WTC11 (cell line): ENCODE measurements around the gene LIN7A. TPM values are rescaled to one million over a fixed set of nuclear protein-coding genes. Genes with fewer than 3 reads are reported as not detected.
"Not testable (repeated sequence)": the region's sequence is repeated elsewhere in the genome, so short reads cannot be mapped to it uniquely, and the experiment has no call there.

ENCODE experiments used
- ATAC-seq: fragments of 200-7000 bp; cut with Tn5 transposase; 2 replicates; pipeline ENCODE4 v1.10.0; 2021; ENCODE audit warnings: mild to moderate bottlenecking, moderate library complexity
- CTCF ChIA-PET: fragments of 300-600 bp; sonication (Branson Sonifier 250); formaldehyde crosslinking; loops from one replicate; lab custom pipeline; 2021; ENCODE audit warnings: antibody characterized with exemption; lab: Charles Lee
- POLR2A ChIA-PET: fragments of 350-600 bp; sonication (Branson Sonifier 250); formaldehyde crosslinking; loops from one replicate; lab custom pipeline; 2021; ENCODE audit warnings: antibody characterized with exemption; lab: Charles Lee
- DNase-seq: peaks from one replicate; pipeline ENCODE4 v3.0.0; 2021; ENCODE audit warnings: low spot score
- H3K27ac Mint-ChIP-seq: 2 replicates; pipeline ENCODE4 v1.8.0; 2021; ENCODE audit warnings: mixed read lengths
- H3K27me3 Mint-ChIP-seq: 2 replicates; pipeline ENCODE4 v1.8.0; 2021; ENCODE audit warnings: low read depth, mild to moderate bottlenecking, moderate library complexity, mixed read lengths
- H3K36me3 Mint-ChIP-seq: 2 replicates; pipeline ENCODE4 v1.8.0; 2021; ENCODE audit warnings: mixed read lengths
- H3K4me1 Mint-ChIP-seq: 2 replicates; pipeline ENCODE4 v1.8.0; 2022; ENCODE audit warnings: mixed read lengths
- H3K4me3 Mint-ChIP-seq: 2 replicates; pipeline ENCODE4 v1.8.0; 2021; ENCODE audit warnings: mild to moderate bottlenecking, moderate library complexity, mixed read lengths
- H3K9me3 Mint-ChIP-seq: 2 replicates; pipeline ENCODE4 v1.8.0; 2021; ENCODE audit warnings: mixed read lengths
- ARID4B ChIP-seq: sonication (generic); formaldehyde crosslinking; IDR thresholded peaks from 2 replicates; pipeline ENCODE4 v1.8.0; 2023; ENCODE audit warnings: missing genetic modification reagents, mild to moderate bottlenecking, borderline replicate concordance
- ESRRA ChIP-seq: sonication (generic); formaldehyde crosslinking; IDR thresholded peaks from 2 replicates; pipeline ENCODE4 v1.8.1; 2022; ENCODE audit warnings: mild to moderate bottlenecking, missing genetic modification reagents, borderline replicate concordance
- GRHL2 ChIP-seq: fragments of 250-450 bp; sonication (Bioruptor Pico); IDR thresholded peaks from 2 replicates; pipeline ENCODE4 v1.8.0; 2022; ENCODE audit warnings: mild to moderate bottlenecking, moderate library complexity; ENCODE audit not compliant: insufficient replicate concordance, severe bottlenecking
- IRF2 ChIP-seq: sonication (generic); formaldehyde crosslinking; IDR thresholded peaks from 2 replicates; pipeline ENCODE4 v1.8.0; 2022; ENCODE audit warnings: low read depth, missing genetic modification reagents, borderline replicate concordance
- TEAD1 ChIP-seq: sonication (generic); formaldehyde crosslinking; IDR thresholded peaks from 2 replicates; pipeline ENCODE4 v1.8.0; 2022; ENCODE audit warnings: mild to moderate bottlenecking, missing genetic modification reagents
- ZNF138 ChIP-seq: sonication (generic); formaldehyde crosslinking; conservative IDR thresholded peaks from 2 replicates; pipeline ENCODE4 v1.8.1; 2022; ENCODE audit warnings: mild to moderate bottlenecking, moderate library complexity, missing genetic modification reagents
- ZNF423 ChIP-seq: fragments of 250-450 bp; sonication (Bioruptor Pico); IDR thresholded peaks from 2 replicates; pipeline ENCODE4 v2.1.2; 2022; ENCODE audit warnings: mild to moderate bottlenecking, moderate library complexity
- ZNF512 ChIP-seq: sonication (generic); formaldehyde crosslinking; IDR thresholded peaks from 2 replicates; pipeline ENCODE4 v1.8.1; 2022; ENCODE audit warnings: missing genetic modification reagents, borderline replicate concordance
- total RNA-seq: library from RNA; stranded (reverse); gene quantifications from 3 replicates; pipeline ENCODE4 v1.2.3, GENCODE V29; 2021
- TF ChIP-seq, protein P1 (sequence below): fragments of 250-450 bp; sonication (Bioruptor Pico); IDR thresholded peaks from 2 replicates; pipeline ENCODE4 v1.9.0; 2021; ENCODE audit warnings: moderate library complexity, mild to moderate bottlenecking, inconsistent platforms, borderline replicate concordance
- TF ChIP-seq, protein P2 (sequence below): sonication (generic); formaldehyde crosslinking; IDR thresholded peaks from 2 replicates; pipeline ENCODE4 v1.8.0; 2023; ENCODE audit warnings: missing genetic modification reagents

LIN7A gene
- total RNA-seq, 1 experiment from 2014 or later, result 8.5 TPM

- TF ChIP-seq GRHL2 (CRISPR knock-in tag), result no peak
- TF ChIP-seq ARID4B (CRISPR knock-in tag), result no peak
- TF ChIP-seq ZNF512 (CRISPR knock-in tag), result no peak
Measured at GRCh38 chr12:80791863-80792262, 145.9 kb downstream of the LIN7A start (continued).

- POLR2A ChIA-PET, DNase-seq, ATAC-seq, H3K27me3 Mint-ChIP-seq: not testable (repeated sequence)
- Mint-ChIP-seq H3K27ac (peak overlapping the region; percentile 17; the same call in 1 of the 2 replicates), H3K4me1 (peaks cover 43% of the 10 kb centered on the region), H3K4me3 (peak overlapping the region; percentile 60), H3K9me3 (peaks cover 18% of the 10 kb centered on the region), H3K36me3 (peaks cover 25% of the 10 kb centered on the region)
- CTCF ChIA-PET, result interaction anchor here (1.7 kb wide), 1 partner anchor 49 kb away, joined by 5 read pairs; no protein-coding TSS in a partner anchor
Measured at GRCh38 chr12:80788407-80788806, 149.3 kb downstream of the LIN7A start.

DNA sequence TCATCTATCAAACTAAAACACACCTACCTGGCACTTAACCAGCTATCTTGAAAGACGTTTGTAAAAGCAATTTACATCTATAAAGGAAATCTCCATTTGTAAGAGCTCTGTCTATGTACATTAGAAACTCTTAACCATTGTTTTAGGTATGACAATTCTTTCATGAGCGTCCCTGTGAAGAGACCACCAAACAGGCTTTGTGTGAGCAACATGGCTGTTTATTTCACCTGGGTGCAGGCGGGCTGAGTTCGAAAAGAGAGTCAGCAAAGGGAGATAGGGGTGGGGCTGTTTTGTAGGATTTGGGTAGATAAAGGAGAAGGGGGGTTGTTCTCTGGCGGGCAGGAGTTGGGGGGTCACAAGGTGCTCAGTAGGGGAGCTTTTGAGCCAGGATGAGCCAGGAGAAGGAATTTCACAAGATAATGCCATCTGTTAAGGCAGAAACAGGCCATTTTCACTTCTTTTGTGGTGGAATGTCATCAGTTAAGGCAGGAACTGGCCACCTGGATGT, 154.7 kb downstream of the LIN7A start:
- Mint-ChIP-seq H3K4me1 (peaks cover 69% of the 10 kb centered on the region), H3K27ac (peak overlapping the region; percentile 88), H3K9me3 (peaks cover 26% of the 10 kb centered on the region), H3K36me3 (peaks cover 46% of the 10 kb centered on the region), H3K4me3 (peak overlapping the region; percentile 54)
- ATAC-seq, result peak; percentile 57
- DNase-seq, CTCF ChIA-PET, POLR2A ChIA-PET, H3K27me3 Mint-ChIP-seq: not testable (repeated sequence)
- TF ChIP-seq TEAD1 (CRISPR knock-in tag), result peak; percentile 51; the same call in 1 of the 2 replicates

DNA sequence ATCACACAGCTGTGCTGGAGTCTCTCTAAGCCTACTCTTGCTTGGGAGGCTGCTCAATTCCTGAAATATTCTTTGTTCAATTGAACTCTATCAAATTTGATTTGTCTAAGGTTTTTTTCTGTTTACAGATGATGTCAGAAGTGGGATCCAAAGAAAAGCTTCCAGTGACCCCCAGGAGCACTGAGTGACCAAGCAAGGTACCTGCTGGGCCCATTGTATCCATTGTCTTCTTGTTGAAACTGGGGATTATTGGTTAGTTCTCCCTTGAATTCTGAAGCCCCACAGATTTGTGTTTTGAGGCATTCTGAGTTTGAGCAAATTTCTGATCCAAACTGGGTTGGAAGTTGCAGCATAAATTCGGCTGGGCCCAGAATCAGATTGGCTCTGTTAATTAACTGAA, 156.4 kb downstream of the LIN7A start:
- H3K4me3 Mint-ChIP-seq, result peak overlapping the region; percentile 37
- CTCF ChIA-PET, result no interaction called here
- POLR2A ChIA-PET, result no interaction called here
- no peak for DNase-seq
- peak; percentile 35; the same call in 1 of the 2 replicates for ATAC-seq
- H3K27ac Mint-ChIP-seq, result peak overlapping the region; percentile 83
- peaks cover 68% of the 10 kb centered on the region for H3K4me1 Mint-ChIP-seq
- no peaks in the 10 kb centered on the region; the same call in 1 of the 2 replicates for H3K27me3 Mint-ChIP-seq
- peaks cover 33% of the 10 kb centered on the region for H3K9me3 Mint-ChIP-seq
- TF ChIP-seq ZNF423 (no peak), GRHL2 (CRISPR knock-in tag) (no peak), IRF2 (CRISPR knock-in tag) (no peak), ESRRA (CRISPR knock-in tag) (no peak), ZNF138 (no peak)
- TF ChIP-seq, protein P1, sequence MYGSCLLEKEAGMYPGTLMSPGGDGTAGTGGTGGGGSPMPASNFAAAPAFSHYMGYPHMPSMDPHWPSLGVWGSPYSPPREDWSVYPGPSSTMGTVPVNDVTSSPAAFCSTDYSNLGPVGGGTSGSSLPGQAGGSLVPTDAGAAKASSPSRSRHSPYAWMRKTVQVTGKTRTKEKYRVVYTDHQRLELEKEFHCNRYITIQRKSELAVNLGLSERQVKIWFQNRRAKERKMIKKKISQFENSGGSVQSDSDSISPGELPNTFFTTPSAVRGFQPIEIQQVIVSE (CRISPR knock-in tag), result no peak
- TF ChIP-seq, protein P2, sequence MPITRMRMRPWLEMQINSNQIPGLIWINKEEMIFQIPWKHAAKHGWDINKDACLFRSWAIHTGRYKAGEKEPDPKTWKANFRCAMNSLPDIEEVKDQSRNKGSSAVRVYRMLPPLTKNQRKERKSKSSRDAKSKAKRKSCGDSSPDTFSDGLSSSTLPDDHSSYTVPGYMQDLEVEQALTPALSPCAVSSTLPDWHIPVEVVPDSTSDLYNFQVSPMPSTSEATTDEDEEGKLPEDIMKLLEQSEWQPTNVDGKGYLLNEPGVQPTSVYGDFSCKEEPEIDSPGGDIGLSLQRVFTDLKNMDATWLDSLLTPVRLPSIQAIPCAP (CRISPR knock-in tag), result no peak
- H3K36me3 Mint-ChIP-seq, result peaks cover 49% of the 10 kb centered on the region
